GM18870 (cell line): ENCODE results near the gene AMN.
"Not testable (repeated sequence)": the region's sequence is repeated elsewhere in the genome, so short reads cannot be mapped to it uniquely, and the experiment has no call there.

Experiments
- ATAC-seq: cut with Tn5 transposase; IDR thresholded peaks from one replicate; pipeline ENCODE4 v1.9.1; 2021; ENCODE audit warnings: moderate library complexity; ENCODE audit not compliant: unreplicated experiment

Gene AMN

DNA sequence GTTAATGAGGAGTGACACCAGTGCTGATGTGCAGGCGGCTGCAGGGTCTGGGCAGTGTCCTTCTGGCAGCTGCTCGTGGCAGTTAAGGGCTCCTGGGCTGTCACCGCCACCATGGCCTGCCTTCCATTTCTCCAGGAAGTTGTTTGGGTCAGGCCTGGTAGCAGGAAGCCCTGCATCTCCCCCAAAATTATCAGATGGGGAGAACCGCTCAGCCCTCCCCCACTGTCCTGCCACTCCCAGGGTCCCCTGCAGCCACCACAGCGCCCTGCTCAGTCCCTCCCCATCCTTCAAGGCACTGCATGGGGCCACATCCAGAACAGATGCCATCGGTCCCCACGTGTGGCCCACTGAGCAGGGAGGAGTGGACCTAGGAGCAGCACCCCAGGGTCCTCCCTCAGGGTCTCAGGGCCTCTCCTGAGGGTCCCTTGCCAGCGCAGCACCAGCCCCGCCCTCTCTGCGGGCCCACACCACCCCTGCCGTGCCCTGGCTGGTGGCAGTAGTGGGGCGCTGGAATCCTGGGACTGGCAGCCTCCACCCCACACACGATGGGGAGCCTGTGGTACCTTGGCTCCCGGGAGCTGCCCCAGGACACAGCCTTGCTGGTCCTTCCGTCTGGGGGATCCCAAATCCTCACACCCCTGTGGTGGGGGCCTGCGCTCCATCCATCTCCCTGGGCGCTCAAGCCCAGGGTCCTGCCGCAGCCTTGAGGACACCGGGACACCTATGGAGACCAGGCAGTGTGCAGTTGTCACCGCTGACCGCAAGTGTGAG, 10.3 kb upstream of the AMN start:
- ATAC-seq = no peak

DNA sequence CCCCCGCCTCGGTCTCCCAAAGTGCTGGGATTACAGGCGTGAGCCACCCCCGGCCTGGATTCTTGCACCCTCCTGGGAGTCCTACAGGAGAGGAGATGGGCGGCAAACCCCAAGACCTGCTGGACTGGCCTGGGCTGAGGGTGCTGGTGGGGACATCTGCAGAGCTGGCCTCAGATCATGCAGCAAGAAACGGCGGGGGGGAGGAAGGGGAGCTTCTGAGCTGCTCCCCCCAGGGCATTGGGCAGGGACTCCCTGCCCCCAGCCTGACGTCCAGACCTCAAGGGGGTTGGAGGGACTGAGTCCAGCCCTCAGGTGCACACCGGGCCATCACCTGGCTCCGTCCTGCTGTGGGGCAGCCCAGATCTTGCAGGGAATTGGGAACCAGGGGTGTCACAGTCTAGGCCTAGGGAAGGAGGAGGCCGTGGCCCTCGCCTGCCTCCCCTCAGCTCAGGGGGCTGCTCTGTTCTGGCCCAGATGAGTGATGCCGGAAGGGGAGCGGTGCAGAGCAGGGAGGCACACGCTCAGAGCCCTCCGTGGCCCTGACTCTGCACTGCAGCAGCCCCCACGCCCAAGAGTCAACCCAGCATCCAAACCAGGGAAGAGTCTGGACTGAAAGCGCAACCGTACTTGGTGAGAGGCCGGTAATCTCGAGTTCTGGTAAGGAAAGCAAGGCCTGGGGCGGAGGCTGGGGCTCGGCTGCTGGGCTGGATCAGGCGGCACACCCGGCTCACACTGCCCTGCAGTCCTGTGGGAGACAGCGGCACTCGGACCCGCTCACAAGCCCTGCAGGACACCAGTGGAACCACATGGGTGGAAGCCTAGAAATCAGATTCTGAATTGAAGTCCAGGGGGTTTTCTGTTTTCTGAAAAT, 8.9 kb upstream of the AMN start:
- no peak for ATAC-seq

DNA sequence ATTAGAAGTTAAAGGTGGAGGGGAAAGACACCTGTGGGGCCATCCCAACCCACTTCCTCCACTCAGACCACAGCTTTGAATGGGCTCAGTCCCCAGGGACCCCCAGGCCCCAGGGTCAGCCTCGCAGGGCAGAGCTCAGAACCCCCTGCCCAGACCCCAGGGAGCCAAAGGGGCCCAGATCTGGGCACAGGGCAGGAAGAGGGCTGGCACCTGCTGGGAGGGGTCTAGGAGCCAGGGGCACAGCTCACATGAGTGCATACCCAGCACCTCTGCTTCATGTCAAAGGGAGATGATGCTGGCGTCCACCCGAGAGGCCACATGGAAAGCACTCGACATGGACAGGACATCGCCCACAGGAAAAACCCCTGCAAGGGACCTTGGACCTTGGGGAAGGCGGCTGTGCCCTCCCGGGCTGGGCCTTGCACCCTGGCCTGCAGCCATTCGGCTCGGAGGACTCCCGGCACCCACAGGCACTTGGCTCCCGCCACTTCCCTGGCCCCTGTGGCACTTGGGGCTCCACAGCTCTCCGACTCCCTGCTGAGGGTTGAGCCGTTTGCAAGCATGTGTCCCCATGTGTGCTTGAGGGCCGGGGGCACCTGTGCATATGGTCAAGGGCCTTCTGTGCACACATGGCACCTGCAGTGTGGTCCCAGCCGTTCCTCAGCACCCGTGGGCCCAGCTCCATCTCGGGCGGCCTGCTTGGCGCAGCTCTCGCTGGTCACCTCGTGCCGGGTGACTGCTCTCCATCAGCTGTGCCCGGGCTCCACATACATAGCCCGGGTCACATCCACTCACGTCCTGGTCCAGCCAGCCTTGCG, 7.8 kb upstream of the AMN start:
- ATAC-seq = no peak

DNA sequence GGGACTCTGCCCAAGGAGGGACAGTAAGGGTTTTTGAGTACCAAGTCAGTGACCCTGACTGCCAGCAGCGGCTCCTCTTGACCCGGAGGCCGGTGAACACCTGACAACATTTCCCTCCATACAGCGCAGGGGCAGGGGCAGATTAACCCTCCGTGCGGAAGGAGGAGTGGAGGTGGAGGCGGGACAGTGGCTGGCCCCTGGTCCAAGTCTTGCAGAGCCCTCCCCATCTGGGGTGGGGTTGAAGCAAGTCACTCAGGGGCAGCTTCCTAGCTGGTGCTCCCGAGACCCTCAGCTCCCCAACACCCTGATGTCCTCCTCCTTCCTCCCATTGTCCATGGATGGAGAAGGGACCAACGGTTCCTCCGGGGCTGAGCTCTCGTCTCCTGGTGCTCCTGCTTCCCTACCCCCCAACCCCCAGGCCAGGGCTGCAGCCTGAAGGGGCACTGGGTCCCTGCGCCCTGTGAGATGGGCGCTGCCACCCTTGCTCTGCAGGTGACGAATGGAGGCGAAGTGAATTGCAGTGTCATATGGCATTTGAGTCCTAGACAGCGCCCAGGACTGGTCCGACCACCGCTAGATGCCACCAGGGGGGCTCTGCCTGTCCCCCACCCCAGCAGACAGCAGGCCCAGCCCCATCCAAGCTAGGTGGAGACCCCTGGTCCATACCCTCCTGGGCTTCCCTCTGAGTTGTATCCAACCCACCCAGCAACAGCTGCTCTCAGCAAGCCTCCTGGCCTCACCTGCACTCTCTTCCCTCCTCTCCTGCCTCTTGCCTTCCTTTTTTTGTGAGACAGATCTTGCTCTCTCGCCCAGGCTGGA, 7.0 kb upstream of the AMN start:
- ATAC-seq = no peak

DNA sequence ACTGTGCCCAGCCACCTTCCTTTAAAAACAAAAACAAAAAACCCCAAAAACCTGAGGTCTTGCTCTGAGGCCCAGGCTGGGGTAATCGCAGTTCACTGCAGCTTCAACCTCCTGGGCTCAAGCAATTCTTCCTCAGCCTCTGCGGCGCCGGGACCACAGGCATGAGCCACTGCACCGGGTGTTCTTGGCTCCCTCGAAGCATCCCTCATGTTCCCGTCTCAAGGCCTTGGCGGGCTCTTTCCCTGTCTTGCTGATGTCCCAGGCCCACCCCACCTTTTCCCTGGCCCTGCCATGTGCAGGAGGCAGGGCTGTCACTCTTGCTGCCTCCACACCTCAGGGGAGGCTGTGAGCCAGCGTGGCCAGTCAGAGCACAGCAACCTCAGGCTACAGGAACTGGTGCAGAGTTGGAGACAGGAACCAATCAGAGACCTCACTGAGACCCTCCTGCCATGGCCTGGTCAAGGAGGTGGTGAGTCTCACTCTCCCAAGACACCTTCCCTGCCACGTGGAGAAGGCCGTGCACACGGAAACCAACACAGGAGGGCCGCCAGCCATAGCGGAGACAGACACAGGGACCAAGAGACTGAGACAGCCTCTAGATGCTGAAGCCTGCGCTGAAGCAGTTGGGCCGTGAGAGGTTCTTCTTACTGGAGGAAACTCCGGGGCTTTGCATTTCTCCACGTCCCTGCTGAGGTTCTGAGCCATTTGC, 6.0 kb upstream of the AMN start:
- no peak for ATAC-seq

DNA sequence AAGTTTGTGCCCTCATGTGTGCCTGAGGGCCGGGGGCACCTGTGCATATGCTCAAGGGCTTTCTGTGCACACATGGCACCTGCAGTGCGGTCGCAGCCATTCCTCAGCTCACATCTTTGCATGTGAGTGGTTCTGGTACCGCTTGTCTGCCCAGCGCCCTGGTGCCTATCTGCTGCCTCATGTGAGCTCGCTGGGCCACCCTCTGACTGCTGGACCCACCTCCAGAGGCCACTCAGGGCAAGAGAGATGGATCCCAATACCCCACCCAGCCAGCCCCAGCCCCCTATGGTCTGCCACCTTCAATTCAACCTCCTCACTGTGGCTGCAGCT, 5.4 kb upstream of the AMN start:
- no peak for ATAC-seq

DNA sequence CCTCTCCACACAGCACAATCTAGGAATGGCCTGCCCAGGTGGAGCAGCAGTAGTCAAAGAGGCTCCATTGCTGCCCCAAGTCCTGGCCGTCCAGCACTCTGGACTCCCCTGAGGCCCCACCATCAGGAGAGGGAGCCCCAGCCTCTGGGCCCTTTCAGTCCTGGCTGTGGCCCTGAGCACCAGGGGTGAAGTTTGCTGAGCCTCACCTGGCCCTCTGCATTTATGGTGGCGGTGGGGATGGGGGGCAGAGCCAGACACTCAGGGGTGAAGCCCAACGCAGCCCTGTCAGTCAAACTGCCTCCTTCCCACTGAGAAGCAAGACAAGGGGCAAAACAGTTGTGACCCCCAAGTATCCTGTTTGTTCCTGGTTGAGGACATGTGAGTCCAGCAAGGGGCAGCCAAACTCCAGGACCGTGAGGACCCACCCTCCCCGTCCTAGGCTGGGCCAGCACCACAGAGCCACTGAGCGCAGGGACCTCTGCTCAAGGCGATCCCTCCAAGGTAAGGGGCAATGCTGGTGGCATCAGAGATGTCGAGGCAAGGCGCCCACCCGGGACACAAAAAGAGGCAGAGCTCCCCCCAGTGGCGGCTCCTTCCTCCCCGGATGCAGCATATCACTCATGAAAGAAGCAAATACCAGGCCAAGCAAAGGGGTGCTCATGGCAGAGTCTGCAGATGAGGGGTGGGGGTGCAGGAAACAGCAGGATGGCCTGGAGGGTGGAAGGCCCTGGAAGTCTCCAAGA, 4.8 kb upstream of the AMN start:
- ATAC-seq = no peak

DNA sequence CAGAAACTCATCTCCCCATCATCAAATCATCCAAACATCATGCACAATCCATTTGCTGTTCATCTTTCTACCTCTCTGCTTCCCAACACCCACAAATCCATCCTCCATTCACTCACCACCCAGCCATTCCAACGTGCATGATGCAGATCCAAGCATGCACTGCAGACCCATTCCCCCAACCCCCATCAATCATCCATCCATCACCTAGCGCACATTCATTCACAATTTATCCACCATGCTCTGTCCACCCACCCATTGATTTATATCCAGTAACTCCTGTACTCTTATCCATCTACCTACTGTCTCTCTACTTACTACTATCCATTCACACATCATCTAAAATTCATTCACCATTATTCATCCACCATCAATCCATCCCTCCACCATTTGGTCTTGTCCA, 4.0 kb upstream of the AMN start:
- no peak for ATAC-seq

DNA sequence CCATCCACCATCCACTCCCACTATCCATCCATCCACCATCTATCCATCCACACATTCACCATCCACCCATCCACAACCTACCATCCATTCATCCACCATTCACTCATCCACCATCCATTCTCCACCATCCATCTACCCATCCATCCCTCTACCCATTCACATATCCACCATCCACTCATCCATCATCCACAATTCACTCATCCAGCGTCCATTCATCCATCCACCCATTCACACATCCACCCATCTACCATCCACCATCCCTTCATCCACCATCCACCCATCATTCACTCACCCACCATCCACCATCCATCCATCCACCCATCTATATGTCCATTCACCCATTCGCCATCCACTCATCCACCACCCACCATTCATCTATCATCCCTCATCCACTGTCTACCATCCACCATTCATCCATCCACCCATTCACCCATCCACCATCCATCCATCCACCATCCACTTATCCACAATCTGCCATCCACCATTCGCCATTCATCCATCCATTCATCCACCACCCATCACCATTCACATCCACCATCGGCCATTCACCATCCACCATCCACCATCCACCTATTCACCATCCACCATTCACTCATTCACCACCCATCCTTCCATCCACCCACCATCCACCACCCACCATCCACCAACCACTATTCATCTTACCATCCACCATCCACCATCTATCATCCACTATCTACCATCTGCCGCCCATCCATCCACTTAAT, 2.0 kb upstream of the AMN start:
- no peak for ATAC-seq

DNA sequence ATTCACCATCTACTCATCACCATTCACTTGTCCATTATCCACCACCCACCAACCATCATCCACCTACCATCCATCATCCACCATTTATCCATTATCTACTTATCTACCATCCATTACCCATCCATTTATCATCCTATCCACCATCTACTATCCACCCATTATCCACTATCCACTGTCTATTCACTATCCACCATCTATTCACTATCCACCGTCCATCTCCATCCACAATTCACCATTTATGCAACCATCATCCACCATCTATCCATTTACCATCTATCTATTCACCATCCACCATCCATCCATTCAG, 1.5 kb upstream of the AMN start:
- no peak for ATAC-seq

DNA sequence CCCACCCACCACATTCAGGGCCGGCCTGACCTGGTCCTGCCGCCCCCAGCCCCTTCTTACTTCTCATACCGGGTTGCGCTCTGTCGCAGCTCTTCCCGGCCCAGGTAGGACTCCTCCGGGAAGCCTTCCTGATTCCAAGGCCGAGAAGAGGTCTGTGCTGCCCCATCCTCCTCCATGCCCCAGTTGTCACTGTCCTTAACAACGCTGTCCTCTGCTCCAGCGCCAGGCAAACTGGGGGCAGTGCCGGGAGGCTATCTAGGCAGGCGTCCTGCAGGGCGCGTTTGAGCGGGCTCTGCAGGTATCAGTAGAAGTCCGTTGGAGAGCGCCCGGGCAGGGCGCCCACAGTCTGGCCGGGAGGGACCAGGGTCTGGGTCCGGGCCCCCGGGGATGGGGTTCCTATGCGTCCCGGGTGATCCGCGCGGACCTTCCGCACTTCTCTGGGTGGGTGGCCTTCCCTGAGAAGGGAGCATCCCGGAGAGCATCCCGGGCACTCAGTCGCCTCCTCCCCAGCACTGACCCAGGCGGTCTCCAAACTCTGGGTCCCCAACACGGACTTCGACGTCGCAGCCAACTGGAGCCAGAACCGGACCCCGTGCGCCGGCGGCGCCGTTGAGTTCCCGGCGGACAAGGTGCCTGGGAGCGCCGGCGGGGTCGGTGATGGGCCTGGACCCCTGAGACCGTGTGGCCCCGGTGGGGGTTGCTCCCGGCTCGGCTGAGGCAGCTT, 900 bp downstream of the AMN start:
- no peak for ATAC-seq

DNA sequence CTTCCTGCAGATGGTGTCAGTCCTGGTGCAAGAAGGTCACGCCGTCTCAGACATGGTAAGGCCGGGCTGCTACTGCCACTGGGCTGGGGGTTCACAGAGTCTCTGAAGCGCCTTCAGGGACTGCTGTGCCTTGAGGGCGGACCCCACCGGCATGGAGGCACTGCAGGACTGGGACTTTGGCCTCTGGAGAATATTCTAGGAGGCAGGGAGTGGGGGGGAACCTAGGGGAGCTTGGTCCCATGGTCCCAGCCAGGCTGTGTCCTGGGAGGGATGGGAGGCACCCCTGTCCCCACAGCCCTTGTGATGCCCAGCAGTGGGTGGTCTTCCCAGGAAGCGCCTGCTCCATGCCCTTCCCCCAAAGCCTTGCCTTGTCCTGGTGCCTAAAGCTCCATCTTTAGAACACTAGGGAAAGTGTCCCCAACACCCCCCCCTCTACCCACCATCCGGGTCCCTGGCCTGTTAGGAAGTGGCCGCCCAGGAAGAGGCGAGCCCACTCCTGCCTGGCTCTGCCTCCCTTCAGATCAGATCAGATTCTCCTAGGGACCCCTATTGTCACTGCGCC, 1.5 kb downstream of the AMN start:
- no peak for ATAC-seq

DNA sequence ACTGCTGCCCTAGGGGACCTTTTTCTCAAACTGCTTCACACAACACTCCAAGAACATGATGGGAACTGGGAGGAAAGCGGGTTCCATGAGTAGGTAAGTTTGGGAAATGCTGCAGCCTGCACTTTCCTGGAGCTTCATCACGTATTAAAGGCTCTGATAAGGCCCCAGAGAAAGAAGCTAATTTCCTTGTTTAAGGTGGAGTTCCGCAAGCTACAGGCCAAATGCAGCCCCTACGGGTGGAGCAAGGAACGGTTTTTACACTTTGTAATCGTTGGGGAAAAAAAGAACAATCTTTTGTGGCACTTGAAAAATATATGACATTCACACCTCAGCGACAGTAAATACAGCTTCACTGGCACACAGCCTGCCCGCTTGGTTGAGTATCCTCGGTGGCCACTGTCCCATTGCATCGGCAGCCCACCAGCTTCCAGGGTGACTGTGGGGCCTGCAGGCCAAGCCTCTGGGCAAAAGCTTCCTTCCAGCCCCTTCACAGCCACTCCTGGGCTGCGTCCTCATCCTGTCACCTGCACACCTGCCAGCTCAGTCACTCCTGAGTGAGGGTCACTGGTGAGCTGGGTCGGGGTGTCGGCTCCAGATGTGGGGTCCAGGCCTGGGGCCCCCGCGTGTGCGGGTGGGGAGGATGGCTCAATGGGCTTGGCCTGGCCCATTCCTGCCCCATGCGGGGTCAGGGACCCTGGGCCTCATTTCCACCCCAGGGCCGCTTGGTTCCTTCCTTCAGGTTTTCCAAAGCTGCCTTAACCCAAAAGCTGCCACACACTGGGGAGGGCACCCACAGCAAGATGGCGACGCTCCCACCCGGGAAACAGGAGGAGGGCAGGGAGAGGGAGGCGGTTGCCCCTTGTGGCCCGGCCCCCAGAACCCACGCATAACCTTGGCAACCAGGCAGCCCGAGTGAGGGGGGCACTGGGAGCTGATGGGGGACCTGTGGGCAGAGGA, 2.4 kb downstream of the AMN start:
- ATAC-seq = no peak

DNA sequence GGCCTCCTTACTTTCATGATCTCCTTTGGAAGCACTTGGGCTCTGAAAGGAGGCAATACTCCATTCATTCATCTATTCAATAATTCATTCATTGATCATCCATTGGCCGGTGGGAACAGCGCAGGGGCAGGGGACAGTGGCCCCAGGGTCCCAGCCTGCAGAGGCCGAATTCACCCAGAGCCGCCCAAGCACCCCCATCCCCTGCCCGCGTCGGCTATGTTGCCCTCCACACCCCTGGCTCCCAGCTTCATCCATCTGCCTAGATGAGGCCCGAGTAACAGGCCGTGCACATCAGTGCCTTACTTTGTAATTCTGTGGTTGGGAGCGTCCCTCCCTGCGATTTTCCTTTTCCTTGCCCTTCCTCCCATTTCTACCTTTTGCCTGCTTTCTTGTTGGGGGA, 3.2 kb downstream of the AMN start:
- no peak for ATAC-seq

DNA sequence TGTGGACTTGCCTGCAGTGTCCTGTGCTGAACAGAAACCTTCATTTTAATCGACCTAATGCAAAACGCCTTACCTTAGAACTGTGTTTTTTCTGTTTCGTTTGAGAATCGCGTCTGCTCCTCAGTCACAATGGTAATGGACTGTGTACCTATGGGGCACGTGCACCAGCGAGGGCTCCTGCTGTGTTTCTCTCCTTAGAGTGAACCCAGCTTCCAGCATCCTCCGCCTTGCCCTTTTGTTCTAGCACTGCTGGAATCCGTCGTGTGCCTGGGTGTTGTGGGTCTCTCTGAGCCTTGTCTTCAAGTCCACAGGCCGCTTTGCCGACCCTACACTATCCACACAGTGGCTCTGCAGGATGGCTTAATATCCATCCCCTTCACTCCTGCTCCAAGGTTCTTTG, 3.6 kb downstream of the AMN start:
- no peak for ATAC-seq

DNA sequence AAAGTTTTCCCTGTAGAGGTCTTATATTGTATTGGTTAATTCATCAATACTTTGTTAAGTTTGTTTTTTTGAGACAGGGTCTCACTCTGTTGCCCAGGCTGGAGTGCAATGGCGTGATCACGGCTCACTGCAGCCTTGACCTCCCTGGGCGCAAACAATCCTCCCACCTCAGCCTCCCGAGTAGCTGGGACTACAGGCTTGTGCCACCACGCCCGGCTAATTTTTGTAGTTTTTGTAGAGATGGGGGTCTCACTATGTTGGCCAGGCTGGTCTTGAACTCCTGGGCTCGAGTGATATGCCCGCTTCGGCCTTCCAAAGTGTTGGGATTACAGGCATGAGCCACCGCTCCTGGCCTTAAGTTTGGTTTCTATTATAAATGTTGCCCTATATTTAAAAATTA, 4.4 kb downstream of the AMN start:
- ATAC-seq = not testable (repeated sequence)

DNA sequence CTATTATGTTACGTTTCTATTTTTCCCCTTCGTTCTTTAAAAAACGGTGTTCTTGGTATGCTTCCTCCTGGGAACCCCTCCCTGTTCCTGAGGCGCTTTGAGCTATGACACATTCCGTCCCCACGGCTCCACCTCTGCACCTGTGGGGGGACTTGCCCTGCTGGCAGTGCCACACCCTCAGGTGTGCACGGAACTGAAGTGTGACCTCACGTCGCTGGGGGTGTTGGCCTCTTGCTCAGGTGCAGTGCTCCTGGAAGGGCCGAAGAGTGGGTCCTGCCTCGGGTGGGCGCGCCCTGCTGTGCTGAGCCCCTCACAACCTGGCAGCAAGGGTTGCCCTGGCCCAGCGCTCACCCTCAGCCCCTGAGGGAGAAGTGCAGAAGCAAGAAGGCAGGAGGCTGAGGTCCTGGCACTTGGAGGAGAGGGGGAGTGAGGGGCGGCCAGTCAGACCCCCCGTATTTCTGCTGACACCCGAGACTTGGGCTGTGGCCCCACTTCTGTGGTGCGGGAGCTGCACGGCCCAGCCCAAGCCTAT, 4.9 kb downstream of the AMN start:
- no peak for ATAC-seq
